Measurements from ENCODE around the gene TDO2.

- TF ChIP-seq CTCF (IDR thresholded peaks at IDR 0.05; ENCODE audit: poor library complexity) (no peak), EZH2 (IDR thresholded peaks at IDR 0.05; ENCODE audit: borderline replicate concordance) (no peak), EZH2phosphoT487 (IDR thresholded peaks at IDR 0.05; ENCODE audit: low read depth, severe bottlenecking, unreplicated experiment) (no peak)
Measured at GRCh38 chr4:155883895-155884294, 19.6 kb upstream of the TDO2 start.
